ENCODE measurements around the gene SYTL2.

DNA sequence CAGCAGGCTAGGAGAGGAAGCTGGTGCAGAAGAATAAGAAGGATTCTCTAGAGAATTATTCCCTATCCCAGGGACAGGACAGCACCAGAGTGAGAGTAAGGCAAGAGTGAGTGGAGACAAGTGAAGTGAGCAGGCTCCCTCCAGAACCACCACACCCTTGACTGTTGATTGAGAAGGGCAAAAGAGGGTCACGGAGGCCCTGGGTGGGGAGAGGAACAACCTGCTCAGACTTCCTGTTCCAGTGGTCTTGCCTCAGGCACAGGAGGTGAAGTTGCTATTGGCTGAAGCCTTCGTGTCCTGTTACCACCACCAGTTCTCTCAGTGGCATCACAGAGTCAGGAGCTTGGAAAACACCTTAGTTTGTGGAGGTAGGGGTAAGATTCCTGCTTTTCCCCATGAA is 73.2 kb downstream of the SYTL2 start:
- TF ChIP-seq, protein P1, sequence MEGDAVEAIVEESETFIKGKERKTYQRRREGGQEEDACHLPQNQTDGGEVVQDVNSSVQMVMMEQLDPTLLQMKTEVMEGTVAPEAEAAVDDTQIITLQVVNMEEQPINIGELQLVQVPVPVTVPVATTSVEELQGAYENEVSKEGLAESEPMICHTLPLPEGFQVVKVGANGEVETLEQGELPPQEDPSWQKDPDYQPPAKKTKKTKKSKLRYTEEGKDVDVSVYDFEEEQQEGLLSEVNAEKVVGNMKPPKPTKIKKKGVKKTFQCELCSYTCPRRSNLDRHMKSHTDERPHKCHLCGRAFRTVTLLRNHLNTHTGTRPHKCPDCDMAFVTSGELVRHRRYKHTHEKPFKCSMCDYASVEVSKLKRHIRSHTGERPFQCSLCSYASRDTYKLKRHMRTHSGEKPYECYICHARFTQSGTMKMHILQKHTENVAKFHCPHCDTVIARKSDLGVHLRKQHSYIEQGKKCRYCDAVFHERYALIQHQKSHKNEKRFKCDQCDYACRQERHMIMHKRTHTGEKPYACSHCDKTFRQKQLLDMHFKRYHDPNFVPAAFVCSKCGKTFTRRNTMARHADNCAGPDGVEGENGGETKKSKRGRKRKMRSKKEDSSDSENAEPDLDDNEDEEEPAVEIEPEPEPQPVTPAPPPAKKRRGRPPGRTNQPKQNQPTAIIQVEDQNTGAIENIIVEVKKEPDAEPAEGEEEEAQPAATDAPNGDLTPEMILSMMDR (IDR thresholded peaks at IDR 0.05; ENCODE audit: low read depth, low read length, missing input control) = no peak
- TF ChIP-seq, protein P2, sequence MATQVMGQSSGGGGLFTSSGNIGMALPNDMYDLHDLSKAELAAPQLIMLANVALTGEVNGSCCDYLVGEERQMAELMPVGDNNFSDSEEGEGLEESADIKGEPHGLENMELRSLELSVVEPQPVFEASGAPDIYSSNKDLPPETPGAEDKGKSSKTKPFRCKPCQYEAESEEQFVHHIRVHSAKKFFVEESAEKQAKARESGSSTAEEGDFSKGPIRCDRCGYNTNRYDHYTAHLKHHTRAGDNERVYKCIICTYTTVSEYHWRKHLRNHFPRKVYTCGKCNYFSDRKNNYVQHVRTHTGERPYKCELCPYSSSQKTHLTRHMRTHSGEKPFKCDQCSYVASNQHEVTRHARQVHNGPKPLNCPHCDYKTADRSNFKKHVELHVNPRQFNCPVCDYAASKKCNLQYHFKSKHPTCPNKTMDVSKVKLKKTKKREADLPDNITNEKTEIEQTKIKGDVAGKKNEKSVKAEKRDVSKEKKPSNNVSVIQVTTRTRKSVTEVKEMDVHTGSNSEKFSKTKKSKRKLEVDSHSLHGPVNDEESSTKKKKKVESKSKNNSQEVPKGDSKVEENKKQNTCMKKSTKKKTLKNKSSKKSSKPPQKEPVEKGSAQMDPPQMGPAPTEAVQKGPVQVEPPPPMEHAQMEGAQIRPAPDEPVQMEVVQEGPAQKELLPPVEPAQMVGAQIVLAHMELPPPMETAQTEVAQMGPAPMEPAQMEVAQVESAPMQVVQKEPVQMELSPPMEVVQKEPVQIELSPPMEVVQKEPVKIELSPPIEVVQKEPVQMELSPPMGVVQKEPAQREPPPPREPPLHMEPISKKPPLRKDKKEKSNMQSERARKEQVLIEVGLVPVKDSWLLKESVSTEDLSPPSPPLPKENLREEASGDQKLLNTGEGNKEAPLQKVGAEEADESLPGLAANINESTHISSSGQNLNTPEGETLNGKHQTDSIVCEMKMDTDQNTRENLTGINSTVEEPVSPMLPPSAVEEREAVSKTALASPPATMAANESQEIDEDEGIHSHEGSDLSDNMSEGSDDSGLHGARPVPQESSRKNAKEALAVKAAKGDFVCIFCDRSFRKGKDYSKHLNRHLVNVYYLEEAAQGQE (IDR thresholded peaks at IDR 0.05) = no peak
- TF ChIP-seq EGR1 (IDR thresholded peaks at IDR 0.05; ENCODE audit: low read depth in 2 of 2) = no peak
- TF ChIP-seq GABPA (IDR thresholded peaks at IDR 0.05 in 1 of 2, conservative IDR thresholded peaks at IDR 0.05 in 1 of 2) = no peak
- no peak for TF ChIP-seq YY1 (IDR thresholded peaks at IDR 0.05)
- TF ChIP-seq, protein P3, sequence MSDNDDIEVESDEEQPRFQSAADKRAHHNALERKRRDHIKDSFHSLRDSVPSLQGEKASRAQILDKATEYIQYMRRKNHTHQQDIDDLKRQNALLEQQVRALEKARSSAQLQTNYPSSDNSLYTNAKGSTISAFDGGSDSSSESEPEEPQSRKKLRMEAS (IDR thresholded peaks at IDR 0.05) = no peak
- no peak for TF ChIP-seq SP1 (IDR thresholded peaks at IDR 0.05)
- no peak for TF ChIP-seq TAF1 (conservative IDR thresholded peaks at IDR 0.05)
- TF ChIP-seq HNF4A (conservative IDR thresholded peaks at IDR 0.05) = no peak
- TF ChIP-seq, protein P4, sequence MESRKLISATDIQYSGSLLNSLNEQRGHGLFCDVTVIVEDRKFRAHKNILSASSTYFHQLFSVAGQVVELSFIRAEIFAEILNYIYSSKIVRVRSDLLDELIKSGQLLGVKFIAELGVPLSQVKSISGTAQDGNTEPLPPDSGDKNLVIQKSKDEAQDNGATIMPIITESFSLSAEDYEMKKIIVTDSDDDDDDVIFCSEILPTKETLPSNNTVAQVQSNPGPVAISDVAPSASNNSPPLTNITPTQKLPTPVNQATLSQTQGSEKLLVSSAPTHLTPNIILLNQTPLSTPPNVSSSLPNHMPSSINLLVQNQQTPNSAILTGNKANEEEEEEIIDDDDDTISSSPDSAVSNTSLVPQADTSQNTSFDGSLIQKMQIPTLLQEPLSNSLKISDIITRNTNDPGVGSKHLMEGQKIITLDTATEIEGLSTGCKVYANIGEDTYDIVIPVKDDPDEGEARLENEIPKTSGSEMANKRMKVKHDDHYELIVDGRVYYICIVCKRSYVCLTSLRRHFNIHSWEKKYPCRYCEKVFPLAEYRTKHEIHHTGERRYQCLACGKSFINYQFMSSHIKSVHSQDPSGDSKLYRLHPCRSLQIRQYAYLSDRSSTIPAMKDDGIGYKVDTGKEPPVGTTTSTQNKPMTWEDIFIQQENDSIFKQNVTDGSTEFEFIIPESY (IDR thresholded peaks at IDR 0.05) = no peak
- TF ChIP-seq FOXA1 (IDR thresholded peaks at IDR 0.05) = no peak
- no peak for TF ChIP-seq HNF4G (IDR thresholded peaks at IDR 0.05)
- no peak for TF ChIP-seq RAD21 (IDR thresholded peaks at IDR 0.05)
- no peak for TF ChIP-seq RXRA (IDR thresholded peaks at IDR 0.05)

Data from liver (tissue), 3 donors.